HEK293 (cell line): ENCODE measurements around the gene PRX.

Experiments
- CTCF ChIP-seq: fragments of 450-650 bp; formaldehyde crosslinking; IDR thresholded peaks from 2 replicates; pipeline ENCODE4 v1.5.1; 2016; ENCODE audit warnings: missing biosample characterization, missing genetic modification characterization
- GLI2 ChIP-seq: fragments of 450-650 bp; formaldehyde crosslinking; IDR thresholded peaks from 2 replicates; pipeline ENCODE4; 2017; ENCODE audit warnings: missing biosample characterization, missing genetic modification characterization, low read depth, borderline replicate concordance
- HOXA7 ChIP-seq: sonication (generic); formaldehyde crosslinking; IDR thresholded peaks from 2 replicates; pipeline ENCODE4 v1.8.1; 2022; ENCODE audit warnings: missing genetic modification reagents, borderline replicate concordance
- YY1 ChIP-seq: fragments of 450-650 bp; formaldehyde crosslinking; IDR thresholded peaks from 2 replicates; pipeline ENCODE4 v1.5.1; 2018; ENCODE audit warnings: missing biosample characterization, missing genetic modification characterization
- ZBTB21 ChIP-seq: fragments of 450-650 bp; formaldehyde crosslinking; IDR thresholded peaks from 2 replicates; pipeline ENCODE4 v1.5.1; 2017; ENCODE audit warnings: missing biosample characterization, missing genetic modification characterization
- ZIC2 ChIP-seq: fragments of 450-650 bp; formaldehyde crosslinking; IDR thresholded peaks from 2 replicates; pipeline ENCODE4 v1.5.1; 2016; ENCODE audit warnings: missing biosample characterization, missing genetic modification characterization
- ZNF114 ChIP-seq: fragments of 450-650 bp; formaldehyde crosslinking; IDR thresholded peaks from 2 replicates; pipeline ENCODE4 v1.5.0; 2017; ENCODE audit warnings: missing biosample characterization, missing genetic modification characterization
- ZNF174 ChIP-seq: fragments of 450-650 bp; formaldehyde crosslinking; IDR thresholded peaks from 2 replicates; pipeline ENCODE4 v1.5.0; 2017; ENCODE audit warnings: missing biosample characterization, mild to moderate bottlenecking, missing genetic modification characterization
- ZNF18 ChIP-seq: fragments of 450-650 bp; formaldehyde crosslinking; IDR thresholded peaks from 2 replicates; pipeline ENCODE4 v1.5.1; 2016; ENCODE audit warnings: missing biosample characterization, missing genetic modification characterization
- ZNF239 ChIP-seq: fragments of 450-650 bp; formaldehyde crosslinking; IDR thresholded peaks from 2 replicates; pipeline ENCODE4 v1.5.1; 2016; ENCODE audit warnings: missing biosample characterization, missing genetic modification characterization
- ZNF280D ChIP-seq: fragments of 450-650 bp; formaldehyde crosslinking; IDR thresholded peaks from 2 replicates; pipeline ENCODE4 v1.5.1; 2016; ENCODE audit warnings: missing biosample characterization, missing genetic modification characterization
- ZNF610 ChIP-seq: fragments of 450-650 bp; formaldehyde crosslinking; IDR thresholded peaks from 2 replicates; pipeline ENCODE4 v1.5.1; 2016; ENCODE audit warnings: missing biosample characterization, missing genetic modification characterization, borderline replicate concordance
- TF ChIP-seq, protein P1 (sequence below): fragments of 450-650 bp; formaldehyde crosslinking; IDR thresholded peaks from 2 replicates; pipeline ENCODE4 v1.5.1; 2016; ENCODE audit warnings: missing biosample characterization, missing genetic modification characterization

DNA sequence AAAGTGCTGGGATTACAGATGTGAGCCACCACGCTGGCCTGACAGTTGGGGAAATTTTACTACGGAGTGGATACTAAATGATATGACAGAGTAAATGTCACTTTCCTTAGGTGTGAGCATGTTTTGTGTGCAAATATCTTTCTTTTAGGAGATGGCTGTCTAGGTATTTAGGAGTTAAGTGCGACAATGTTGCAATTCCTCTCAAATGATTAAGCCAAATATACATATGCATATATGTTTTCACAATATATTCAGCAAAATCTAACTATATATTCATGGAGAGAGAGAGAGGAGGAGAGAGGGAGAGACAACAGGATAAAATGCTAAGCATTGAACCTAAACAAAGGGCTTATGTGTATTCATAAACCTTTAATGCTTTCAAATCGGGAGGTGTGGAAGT lies 36.3 kb upstream of the PRX start:
- no peak for TF ChIP-seq ZIC2
- TF ChIP-seq ZNF610 (tag by site-specific recombination) = no peak
- no peak for TF ChIP-seq GLI2
- TF ChIP-seq, protein P1, sequence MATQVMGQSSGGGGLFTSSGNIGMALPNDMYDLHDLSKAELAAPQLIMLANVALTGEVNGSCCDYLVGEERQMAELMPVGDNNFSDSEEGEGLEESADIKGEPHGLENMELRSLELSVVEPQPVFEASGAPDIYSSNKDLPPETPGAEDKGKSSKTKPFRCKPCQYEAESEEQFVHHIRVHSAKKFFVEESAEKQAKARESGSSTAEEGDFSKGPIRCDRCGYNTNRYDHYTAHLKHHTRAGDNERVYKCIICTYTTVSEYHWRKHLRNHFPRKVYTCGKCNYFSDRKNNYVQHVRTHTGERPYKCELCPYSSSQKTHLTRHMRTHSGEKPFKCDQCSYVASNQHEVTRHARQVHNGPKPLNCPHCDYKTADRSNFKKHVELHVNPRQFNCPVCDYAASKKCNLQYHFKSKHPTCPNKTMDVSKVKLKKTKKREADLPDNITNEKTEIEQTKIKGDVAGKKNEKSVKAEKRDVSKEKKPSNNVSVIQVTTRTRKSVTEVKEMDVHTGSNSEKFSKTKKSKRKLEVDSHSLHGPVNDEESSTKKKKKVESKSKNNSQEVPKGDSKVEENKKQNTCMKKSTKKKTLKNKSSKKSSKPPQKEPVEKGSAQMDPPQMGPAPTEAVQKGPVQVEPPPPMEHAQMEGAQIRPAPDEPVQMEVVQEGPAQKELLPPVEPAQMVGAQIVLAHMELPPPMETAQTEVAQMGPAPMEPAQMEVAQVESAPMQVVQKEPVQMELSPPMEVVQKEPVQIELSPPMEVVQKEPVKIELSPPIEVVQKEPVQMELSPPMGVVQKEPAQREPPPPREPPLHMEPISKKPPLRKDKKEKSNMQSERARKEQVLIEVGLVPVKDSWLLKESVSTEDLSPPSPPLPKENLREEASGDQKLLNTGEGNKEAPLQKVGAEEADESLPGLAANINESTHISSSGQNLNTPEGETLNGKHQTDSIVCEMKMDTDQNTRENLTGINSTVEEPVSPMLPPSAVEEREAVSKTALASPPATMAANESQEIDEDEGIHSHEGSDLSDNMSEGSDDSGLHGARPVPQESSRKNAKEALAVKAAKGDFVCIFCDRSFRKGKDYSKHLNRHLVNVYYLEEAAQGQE = no peak
- TF ChIP-seq ZNF18 (tag by site-specific recombination) = no peak
- TF ChIP-seq CTCF (tag by site-specific recombination) = no peak
- TF ChIP-seq ZNF280D (tag by site-specific recombination) = no peak
- TF ChIP-seq HOXA7 (CRISPR knock-in tag) = no peak
- TF ChIP-seq ZNF239 (tag by site-specific recombination) = no peak
- no peak for TF ChIP-seq YY1
- no peak for TF ChIP-seq ZNF114
- TF ChIP-seq ZBTB21 (tag by site-specific recombination) = no peak
- TF ChIP-seq ZNF174 (tag by site-specific recombination) = no peak
